Upper lobe of left lung (tissue), 6 donors: ENCODE data around the gene MAF. TPM values are rescaled to one million over a fixed set of nuclear protein-coding genes. Genes with fewer than 3 reads are reported as not detected.

Experiments
- ATAC-seq, 2 donors: fragments of 200-7000 bp; cut with Tn5 transposase; one replicate each; pipeline ENCODE4 v1.9.1; 2022; ENCODE audit warnings: mild to moderate bottlenecking in 2 of 2, moderate library complexity in 2 of 2; ENCODE audit not compliant: low FRiP score in 2 of 2
- DNase-seq, 2 donors: peaks; one replicate each; pipeline ENCODE4 v3.0.0-alpha.2; 2019 to 2020
- H3K27ac ChIP-seq, 4 donors: fragments of 200-600 bp; sonication (generic); one replicate each; pipeline ENCODE4 v1.5.1; 2016 to 2019
- H3K27me3 ChIP-seq, 4 donors: fragments of 200-600 bp; sonication (generic); one replicate each; pipeline ENCODE4 v1.5.1; 2017 to 2019
- H3K36me3 ChIP-seq, 4 donors: fragments of 200-600 bp; sonication (generic); one replicate each; pipeline ENCODE4 v1.5.1; 2016 to 2019
- H3K4me1 ChIP-seq, 4 donors: fragments of 200-600 bp; sonication (generic); one replicate each; pipeline ENCODE4 v1.5.1; 2018 to 2019
- H3K4me3 ChIP-seq, 4 donors: fragments of 200-600 bp; sonication (generic); one replicate each; pipeline ENCODE4 v1.5.1; 2017 to 2019; ENCODE audit warnings: mild to moderate bottlenecking in 2 of 4, moderate library complexity in 1 of 4
- H3K9me3 ChIP-seq, 4 donors: fragments of 200-600 bp; sonication (generic); one replicate each; pipeline ENCODE4 v1.5.1; 2018 to 2019
- EP300 ChIP-seq, 4 donors: sonication (generic); formaldehyde crosslinking; IDR thresholded peaks; one replicate each; pipeline ENCODE4 v1.5.1; 2017; ENCODE audit warnings: antibody characterized with exemption in 4 of 4, control low read depth in 2 of 4
- POLR2A ChIP-seq, 4 donors: fragments of 450-650 bp; IDR thresholded peaks; one replicate each; pipeline ENCODE4 v1.5.1; 2016 to 2017; ENCODE audit warnings: antibody characterized with exemption in 4 of 4, mild to moderate bottlenecking in 2 of 4
- POLR2AphosphoS5 ChIP-seq, 2 donors: sonication (generic); formaldehyde crosslinking; IDR thresholded peaks; one replicate each; pipeline ENCODE4 v1.5.1; 2017; ENCODE audit warnings: antibody characterized with exemption in 2 of 2
- WGBS, 2 donors: methylation state at CpG; one replicate each; pipeline ENCODE4 v1.1.5; 2017 to 2018; 5-methylcytosine and 5-hydroxymethylcytosine counted together
- total RNA-seq, 6 donors: library from RNA; depleted of rRNA in 4 of 6; stranded (reverse); fragments of >200 nt in 4 of 6; gene quantifications; one replicate each; pipeline versions ENCODE4 v1.1.0 to v1.2.1, GENCODE V29; 2016 to 2021
- TF ChIP-seq, protein P1 (sequence below), 6 experiments: fragments of 450-650 bp in 4 of 6; fragments of 200-600 bp in 2 of 6; sonication (generic) in 2 of 6; IDR thresholded peaks; one replicate each; pipeline ENCODE4 v1.5.1; 2016 to 2019; ENCODE audit warnings: antibody characterized with exemption in 6 of 6
- donor health status: DM: no; HTN: no; CAD: no; lungs with moderate emphysema.
- donor health status: DM: no; HTN: yes; CAD: no; lungs with severe emphysema.

Gene MAF
- total RNA-seq, 6 donors from 2014 or later: 21.1 to 90.1 (median 57.4) TPM

DNA sequence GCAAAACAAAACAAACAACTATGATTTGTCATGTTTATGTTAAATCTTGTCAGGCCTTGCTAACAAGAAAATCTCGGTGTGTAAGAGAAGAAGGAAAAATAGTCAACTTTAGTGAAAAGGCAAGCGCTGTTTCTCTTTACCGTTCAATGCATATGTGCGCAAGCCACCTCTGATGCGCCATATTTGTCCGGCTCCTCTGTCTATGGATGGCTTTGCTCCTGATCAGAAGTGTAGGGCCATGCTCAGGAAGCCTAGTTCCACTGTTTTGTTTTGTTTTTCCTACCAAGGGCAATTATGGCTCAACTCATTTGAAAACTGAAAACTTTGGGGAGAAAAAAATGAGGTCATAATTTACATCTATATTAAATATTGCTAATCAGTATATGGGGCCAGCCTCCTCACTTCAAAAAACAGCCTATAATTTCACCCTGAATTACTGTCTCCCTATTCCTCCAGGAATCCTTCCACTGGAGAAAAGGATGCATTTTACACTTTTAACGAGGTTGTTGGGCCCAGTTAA lies 4.5 kb downstream of the MAF start:
- TF ChIP-seq, protein P1, sequence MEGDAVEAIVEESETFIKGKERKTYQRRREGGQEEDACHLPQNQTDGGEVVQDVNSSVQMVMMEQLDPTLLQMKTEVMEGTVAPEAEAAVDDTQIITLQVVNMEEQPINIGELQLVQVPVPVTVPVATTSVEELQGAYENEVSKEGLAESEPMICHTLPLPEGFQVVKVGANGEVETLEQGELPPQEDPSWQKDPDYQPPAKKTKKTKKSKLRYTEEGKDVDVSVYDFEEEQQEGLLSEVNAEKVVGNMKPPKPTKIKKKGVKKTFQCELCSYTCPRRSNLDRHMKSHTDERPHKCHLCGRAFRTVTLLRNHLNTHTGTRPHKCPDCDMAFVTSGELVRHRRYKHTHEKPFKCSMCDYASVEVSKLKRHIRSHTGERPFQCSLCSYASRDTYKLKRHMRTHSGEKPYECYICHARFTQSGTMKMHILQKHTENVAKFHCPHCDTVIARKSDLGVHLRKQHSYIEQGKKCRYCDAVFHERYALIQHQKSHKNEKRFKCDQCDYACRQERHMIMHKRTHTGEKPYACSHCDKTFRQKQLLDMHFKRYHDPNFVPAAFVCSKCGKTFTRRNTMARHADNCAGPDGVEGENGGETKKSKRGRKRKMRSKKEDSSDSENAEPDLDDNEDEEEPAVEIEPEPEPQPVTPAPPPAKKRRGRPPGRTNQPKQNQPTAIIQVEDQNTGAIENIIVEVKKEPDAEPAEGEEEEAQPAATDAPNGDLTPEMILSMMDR (IDR thresholded peaks at IDR 0.05): no peak
- TF ChIP-seq EP300 (IDR thresholded peaks at IDR 0.05) (no peak), POLR2AphosphoS5 (IDR thresholded peaks at IDR 0.05) (no peak), POLR2A (IDR thresholded peaks at IDR 0.05) (no peak)
- Histone ChIP-seq H3K4me3 (peak overlapping the region; percentile 25 to 93 (median 78)), H3K27ac (peak overlapping the region; percentile 74 to 96 (median 82)), H3K4me1 (peaks cover 0 to 21% (median 8%) of the 10 kb centered on the region in 4 donors), H3K36me3 (no peaks in the 10 kb centered on the region), H3K9me3 (no peaks in the 10 kb centered on the region), H3K27me3 (no peaks in the 10 kb centered on the region)
- no peak for ATAC-seq
- no peak for DNase-seq
- WGBS, 2 donors: 41 to 57% methylated on average over 7 of the region's 7 CpGs

DNA sequence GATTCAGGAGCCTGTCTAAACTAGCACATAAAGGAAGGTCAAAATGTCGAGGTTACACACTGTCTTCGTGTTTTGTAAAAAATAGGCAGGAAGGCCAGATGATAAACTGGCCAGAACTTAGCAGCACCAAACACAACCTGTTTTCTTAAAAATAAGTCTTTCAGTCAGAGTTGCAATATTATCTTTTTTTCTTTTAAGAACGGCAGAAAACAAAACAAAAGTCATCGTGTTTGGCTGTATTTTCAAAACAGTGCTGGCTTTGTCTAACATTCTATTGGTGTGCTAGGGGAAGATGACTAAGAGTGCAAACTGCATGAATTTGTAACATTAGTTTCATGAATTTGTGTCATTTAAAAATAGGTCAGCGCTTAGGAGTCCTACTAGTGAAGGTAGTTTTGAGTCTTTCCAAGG lies 5.3 kb downstream of the MAF start:
- peak overlapping the region; percentile 74 to 96 (median 82) for H3K27ac ChIP-seq
- 27 to 38% methylated on average over 5 of the region's 5 CpGs for WGBS, 2 donors

DNA sequence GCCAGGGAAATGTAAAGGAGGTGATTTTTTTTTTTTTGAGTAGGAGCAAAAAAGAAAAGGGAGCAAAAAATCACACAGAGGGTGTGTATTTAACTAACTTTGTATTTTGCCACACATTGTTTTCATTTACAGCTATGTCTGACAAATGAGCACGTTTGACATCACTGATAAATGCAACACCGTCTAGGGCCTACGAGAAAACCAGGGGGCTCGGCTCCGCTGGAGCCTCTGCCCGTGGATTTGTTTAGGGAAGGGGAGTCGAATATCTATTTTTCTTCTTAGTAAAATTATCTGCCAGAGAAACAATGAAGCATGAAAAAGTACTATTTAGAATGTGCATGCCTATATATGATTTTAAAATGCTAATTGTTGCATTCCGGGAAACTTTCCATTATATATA lies 6.8 kb downstream of the MAF start:
- no peaks in the 10 kb centered on the region for H3K9me3 ChIP-seq
- 57 to 63% methylated on average over 8 of the region's 8 CpGs for WGBS, 2 donors
- peaks cover 0 to 27% (median 13%) of the 10 kb centered on the region in 4 donors for H3K4me1 ChIP-seq
- H3K4me3 ChIP-seq: peak overlapping the region in 2 of 4 donors; percentile 4 to 74
- no peaks in the 10 kb centered on the region for H3K36me3 ChIP-seq
- H3K27me3 ChIP-seq: no peaks in the 10 kb centered on the region
- TF ChIP-seq, protein P1 (IDR thresholded peaks at IDR 0.05): no peak
- no peak for TF ChIP-seq POLR2AphosphoS5 (IDR thresholded peaks at IDR 0.05)
- no peak for TF ChIP-seq EP300 (IDR thresholded peaks at IDR 0.05)
- no peak for TF ChIP-seq POLR2A (IDR thresholded peaks at IDR 0.05)
- ATAC-seq: no peak
- no peak for DNase-seq
- peak overlapping the region; percentile 74 to 96 (median 82) for H3K27ac ChIP-seq

More for the DNA sequence above, 5.3 kb downstream of the MAF start:
- H3K9me3 ChIP-seq: no peaks in the 10 kb centered on the region
- H3K4me3 ChIP-seq: peak overlapping the region in 3 of 4 donors; percentile 74 to 93 (median 83)
- H3K4me1 ChIP-seq: peaks cover 0 to 24% (median 9%) of the 10 kb centered on the region in 4 donors
- DNase-seq (no peak), ATAC-seq (no peak)
- no peaks in the 10 kb centered on the region for H3K27me3 ChIP-seq
- H3K36me3 ChIP-seq: no peaks in the 10 kb centered on the region
- TF ChIP-seq EP300 (IDR thresholded peaks at IDR 0.05): no peak
- no peak for TF ChIP-seq POLR2A (IDR thresholded peaks at IDR 0.05)
- TF ChIP-seq POLR2AphosphoS5 (IDR thresholded peaks at IDR 0.05): no peak

DNA sequence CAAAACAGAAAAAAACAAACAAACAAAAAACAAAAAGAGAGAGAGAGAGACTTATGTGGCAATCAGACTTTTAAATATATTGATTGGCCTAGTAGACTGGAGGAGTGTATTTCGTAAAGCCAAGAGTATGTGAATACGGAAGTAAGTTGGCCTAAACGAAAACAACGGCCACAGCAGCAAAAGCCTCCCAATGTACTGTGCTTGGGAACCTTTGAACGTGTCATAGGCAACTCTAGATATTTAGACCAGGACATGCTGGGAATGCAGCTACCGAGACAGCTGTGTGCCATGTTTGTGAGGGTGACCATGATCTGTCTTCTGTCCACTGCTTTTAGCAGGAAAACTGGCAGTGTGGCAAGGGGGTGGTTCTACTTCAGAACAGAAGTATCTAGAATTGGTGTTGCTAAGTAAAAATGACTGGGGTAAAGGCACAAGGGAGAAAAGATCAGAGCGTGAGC lies 7.4 kb downstream of the MAF start:
- peak overlapping the region; percentile 74 to 96 (median 82) for H3K27ac ChIP-seq
- H3K4me3 ChIP-seq: peak overlapping the region in 2 of 4 donors; percentile 5 to 74
- H3K27me3 ChIP-seq: no peaks in the 10 kb centered on the region

DNA sequence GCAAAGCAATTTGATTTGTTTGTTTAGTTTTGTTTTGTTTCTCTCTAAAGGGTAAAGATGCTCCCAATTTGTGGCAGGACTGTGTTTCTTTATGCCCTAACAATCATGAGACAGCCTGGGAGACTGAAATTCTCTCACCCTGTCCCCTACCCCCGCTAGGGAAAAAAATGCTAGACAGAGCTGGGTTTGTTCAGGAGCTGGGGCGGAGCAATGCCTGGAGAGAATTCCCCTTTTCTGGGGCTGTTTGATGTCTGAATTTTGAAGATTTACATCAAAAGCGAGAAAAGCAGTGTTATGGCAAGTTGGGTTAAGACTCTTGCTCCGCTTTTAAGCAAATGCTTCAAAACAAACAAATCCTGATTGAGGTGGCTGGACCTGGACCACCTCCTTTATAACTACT lies 8.4 kb downstream of the MAF start:
- Histone ChIP-seq H3K27me3 (no peaks in the 10 kb centered on the region), H3K27ac (peak overlapping the region; percentile 74 to 96 (median 82)), H3K36me3 (no peaks in the 10 kb centered on the region), H3K4me1 (peaks cover 0 to 27% (median 14%) of the 10 kb centered on the region in 4 donors), H3K9me3 (no peaks in the 10 kb centered on the region), H3K4me3 (peak overlapping the region in 1 of 4 donors; percentile 74)
- DNase-seq: no peak
- ATAC-seq: no peak
- WGBS, 2 donors: 81 to 83% methylated on average over 4 of the region's 4 CpGs
- TF ChIP-seq POLR2A (IDR thresholded peaks at IDR 0.05) (no peak), EP300 (IDR thresholded peaks at IDR 0.05) (no peak), POLR2AphosphoS5 (IDR thresholded peaks at IDR 0.05) (no peak)
- TF ChIP-seq, protein P1 (IDR thresholded peaks at IDR 0.05): no peak

More for the DNA sequence above, 7.4 kb downstream of the MAF start:
- H3K36me3 ChIP-seq: no peaks in the 10 kb centered on the region
- H3K4me1 ChIP-seq: peaks cover 0 to 27% (median 13%) of the 10 kb centered on the region in 4 donors
- WGBS, 2 donors: 58 to 63% methylated on average over 7 of the region's 7 CpGs
- DNase-seq (no peak), ATAC-seq (peak in 1 of 2 donors; percentile 74)
- TF ChIP-seq POLR2A (IDR thresholded peaks at IDR 0.05): peak in 1 of 4 donors; percentile 43
- TF ChIP-seq, protein P1 (IDR thresholded peaks at IDR 0.05): no peak
- no peaks in the 10 kb centered on the region for H3K9me3 ChIP-seq
